HEK293 (cell line): ENCODE measurements around the gene GMDS.

Experiments used
- CTCF ChIP-seq: fragments of 450-650 bp; formaldehyde crosslinking; IDR thresholded peaks from 2 replicates; pipeline ENCODE4 v1.5.1; 2016; ENCODE audit warnings: missing biosample characterization, missing genetic modification characterization
- HIC1 ChIP-seq: fragments of 450-650 bp; formaldehyde crosslinking; IDR thresholded peaks from 2 replicates; pipeline ENCODE4 v1.5.1; 2016; ENCODE audit warnings: missing biosample characterization, missing genetic modification characterization
- KLF16 ChIP-seq: fragments of 450-650 bp; formaldehyde crosslinking; IDR thresholded peaks from 2 replicates; pipeline ENCODE4 v1.5.1; 2017; ENCODE audit warnings: missing biosample characterization, missing genetic modification characterization
- PRDM1 ChIP-seq: fragments of 450-650 bp; formaldehyde crosslinking; IDR thresholded peaks from 2 replicates; pipeline ENCODE4; 2016; ENCODE audit warnings: missing biosample characterization, missing genetic modification characterization
- RBAK ChIP-seq: fragments of 450-650 bp; formaldehyde crosslinking; IDR thresholded peaks from 2 replicates; pipeline ENCODE4 v1.5.1; 2016; ENCODE audit warnings: missing biosample characterization, missing genetic modification characterization
- TCF7L2 ChIP-seq: IDR thresholded peaks from 2 replicates; pipeline ENCODE4 v1.6.1; 2011; ENCODE audit warnings: low read depth, mild to moderate bottlenecking, inconsistent platforms, low read length, moderate library complexity, borderline replicate concordance
- TRIM28 ChIP-seq: IDR thresholded peaks from 2 replicates; pipeline ENCODE4 v1.6.1; 2011; ENCODE audit warnings: low read length, control low read depth, borderline replicate concordance
- YY1 ChIP-seq: fragments of 450-650 bp; formaldehyde crosslinking; IDR thresholded peaks from 2 replicates; pipeline ENCODE4 v1.5.1; 2018; ENCODE audit warnings: missing biosample characterization, missing genetic modification characterization
- ZBTB17 ChIP-seq: fragments of 450-650 bp; formaldehyde crosslinking; IDR thresholded peaks from 2 replicates; pipeline ENCODE4 v1.5.1; 2016; ENCODE audit warnings: missing biosample characterization, missing genetic modification characterization
- ZNF274 ChIP-seq, 2 experiments: fragments of 200-500 bp in 1 of 2; fragments of 450-650 bp in 1 of 2; sonication (Bioruptor generic) in 1 of 2; formaldehyde crosslinking in 1 of 2; IDR thresholded peaks; 2 replicates each; pipeline versions ENCODE4 v1.5.1 to v1.6.1; 2014 to 2016; ENCODE audit warnings: borderline replicate concordance in 1 of 2, inconsistent platforms in 1 of 2, low read length in 1 of 2, missing biosample characterization in 1 of 2, missing genetic modification characterization in 1 of 2
- ZNF292 ChIP-seq: fragments of 450-650 bp; formaldehyde crosslinking; IDR thresholded peaks from 2 replicates; pipeline ENCODE4 v1.5.1; 2016; ENCODE audit warnings: low read depth, missing biosample characterization, missing genetic modification characterization, borderline replicate concordance
- ZNF433 ChIP-seq: fragments of 450-650 bp; formaldehyde crosslinking; IDR thresholded peaks from 2 replicates; pipeline ENCODE4 v1.5.1; 2016; ENCODE audit warnings: missing biosample characterization, missing genetic modification characterization, low read depth
- ZNF830 ChIP-seq: fragments of 450-650 bp; IDR thresholded peaks from 2 replicates; pipeline ENCODE4 v1.5.0; 2018; ENCODE audit warnings: missing biosample characterization, missing genetic modification characterization, low read depth, mild to moderate bottlenecking, moderate library complexity
- TF ChIP-seq, protein P1 (sequence below): fragments of 450-650 bp; formaldehyde crosslinking; IDR thresholded peaks from 2 replicates; pipeline ENCODE4 v1.5.1; 2016; ENCODE audit warnings: missing biosample characterization, missing genetic modification characterization

DNA sequence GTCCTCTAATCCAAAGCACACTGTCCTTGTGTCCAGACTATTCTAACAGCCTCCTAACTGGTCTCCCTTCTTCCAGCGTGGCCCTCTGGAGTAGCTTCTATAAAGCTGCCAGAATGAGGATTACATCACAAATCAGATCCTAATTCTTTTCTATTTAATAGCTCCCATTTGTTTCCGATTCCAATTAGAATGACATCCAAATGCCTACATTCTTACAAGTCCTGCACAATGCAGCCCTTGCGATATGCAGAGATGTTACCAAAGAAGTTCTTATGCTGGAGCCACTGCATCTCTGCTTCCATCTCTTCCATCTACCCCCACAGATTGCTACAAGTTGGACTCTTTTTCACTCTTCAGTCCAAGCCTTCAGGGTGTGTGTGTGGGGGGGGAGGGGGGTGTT, 40.0 kb downstream of the GMDS start:
- TF ChIP-seq CTCF (tag by site-specific recombination) (no peak), TRIM28 (no peak), ZBTB17 (tag by site-specific recombination) (no peak), TCF7L2 (no peak), ZNF292 (tag by site-specific recombination) (no peak), ZNF830 (no peak), RBAK (tag by site-specific recombination) (no peak), ZNF433 (tag by site-specific recombination) (no peak), ZNF274 (IDR thresholded peaks at IDR 0.05; ENCODE audit: low read length) (no peak), ZNF274 (tag by site-specific recombination; IDR thresholded peaks at IDR 0.05; ENCODE audit: borderline replicate concordance) (no peak), HIC1 (tag by site-specific recombination) (no peak), YY1 (no peak), PRDM1 (tag by site-specific recombination) (no peak), KLF16 (tag by site-specific recombination) (no peak)
- TF ChIP-seq, protein P1, sequence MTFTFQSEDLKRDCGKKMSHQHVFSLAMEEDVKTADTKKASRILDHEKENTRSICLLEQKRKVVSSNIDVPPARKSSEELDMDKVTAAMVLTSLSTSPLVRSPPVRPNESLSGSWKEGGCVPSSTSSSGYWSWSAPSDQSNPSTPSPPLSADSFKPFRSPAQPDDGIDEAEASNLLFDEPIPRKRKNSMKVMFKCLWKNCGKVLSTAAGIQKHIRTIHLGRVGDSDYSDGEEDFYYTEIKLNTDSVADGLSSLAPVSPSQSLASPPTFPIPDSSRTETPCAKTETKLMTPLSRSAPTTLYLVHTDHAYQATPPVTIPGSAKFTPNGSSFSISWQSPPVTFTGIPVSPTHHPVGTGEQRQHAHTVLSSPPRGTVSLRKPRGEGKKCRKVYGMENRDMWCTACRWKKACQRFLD (tag by site-specific recombination) = no peak
